ENCODE results near the gene GAP43. TPM values are rescaled to one million over a fixed set of nuclear protein-coding genes. Genes with fewer than 3 reads are reported as not detected.

Gene GAP43
- total RNA-seq, 2 donors from 2014 or later = not detected

- H3K27ac Mint-ChIP-seq = no peak overlapping the region
- no peak for ATAC-seq (replicated peaks)
- H3K9me3 Mint-ChIP-seq = no peaks in the 10 kb centered on the region
- H3K36me3 Mint-ChIP-seq (ENCODE audit: low read depth) = no peaks in the 10 kb centered on the region
- no peaks in the 10 kb centered on the region for H3K4me1 Mint-ChIP-seq
- no peaks in the 10 kb centered on the region for H3K27me3 Mint-ChIP-seq
- no peak overlapping the region for H3K4me3 Mint-ChIP-seq
Observed at GRCh38 chr3:115666081-115666480, 42.8 kb downstream of the GAP43 start.

DNA sequence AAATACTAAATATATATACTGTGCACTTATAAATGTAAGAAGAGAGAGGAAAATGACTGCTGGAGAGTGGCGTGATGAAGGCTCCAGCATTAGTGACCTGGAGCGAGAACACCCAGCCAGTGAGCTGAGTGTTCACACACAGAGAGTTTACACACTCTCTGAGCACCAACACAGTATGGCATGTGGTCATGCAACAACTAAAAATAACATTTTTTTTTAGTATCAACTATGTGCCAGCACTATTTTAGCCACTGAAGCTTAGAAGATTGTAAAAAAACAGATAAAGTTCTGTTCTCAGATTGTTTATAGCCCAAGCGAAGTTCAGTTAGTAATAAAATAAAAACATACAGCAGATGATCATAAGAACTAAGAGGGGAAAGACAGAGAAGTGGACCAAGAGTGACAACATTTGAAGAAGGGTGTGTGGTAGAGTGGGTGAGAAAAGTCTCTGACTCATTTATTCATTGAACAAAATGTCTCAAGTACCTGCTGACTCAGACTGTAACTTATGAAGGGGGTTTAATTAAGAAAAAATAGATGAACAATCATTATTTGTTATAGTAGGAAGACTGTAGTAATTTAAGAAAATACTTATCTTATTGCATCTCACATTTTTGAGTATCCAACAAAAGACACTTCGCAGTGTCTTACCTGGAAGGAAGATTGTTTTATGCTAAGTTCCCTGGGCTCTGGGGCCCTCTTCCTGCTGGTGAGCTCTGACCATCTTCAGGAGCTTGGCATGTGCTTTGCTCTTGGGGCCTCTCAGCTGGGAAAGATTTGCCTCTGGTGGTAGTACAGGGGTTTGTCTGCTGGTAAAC is 43.8 kb downstream of the GAP43 start:
- H3K27me3 Mint-ChIP-seq = no peaks in the 10 kb centered on the region
- H3K27ac Mint-ChIP-seq = no peak overlapping the region
- ATAC-seq (replicated peaks) = peak; percentile 90

DNA sequence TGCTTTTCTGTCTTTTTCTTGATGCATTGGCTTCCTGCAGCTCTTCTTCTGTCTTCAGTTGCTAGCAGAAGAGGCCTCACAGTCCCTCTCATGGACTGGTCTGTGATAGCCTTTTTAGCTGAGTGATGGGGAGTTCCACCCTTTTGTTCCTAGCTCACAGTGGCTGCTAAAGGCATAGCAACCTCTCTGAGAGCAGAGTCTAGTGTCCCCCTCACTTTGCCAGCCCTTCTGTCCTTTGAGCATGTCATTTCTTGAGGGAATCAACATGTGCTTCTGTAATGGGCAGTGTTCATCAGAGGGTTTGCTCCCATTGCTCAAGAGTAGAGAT is 44.4 kb downstream of the GAP43 start:
- ATAC-seq (replicated peaks) = peak; percentile 8
- peaks cover 2% of the 10 kb centered on the region for H3K27me3 Mint-ChIP-seq
- no peak overlapping the region for H3K4me3 Mint-ChIP-seq
- no peaks in the 10 kb centered on the region for H3K36me3 Mint-ChIP-seq (ENCODE audit: low read depth)
- no peak overlapping the region for H3K27ac Mint-ChIP-seq
- H3K4me1 Mint-ChIP-seq = no peaks in the 10 kb centered on the region
- H3K9me3 Mint-ChIP-seq = no peaks in the 10 kb centered on the region

More for the DNA sequence above, 43.8 kb downstream of the GAP43 start:
- H3K36me3 Mint-ChIP-seq (ENCODE audit: low read depth) = no peaks in the 10 kb centered on the region
- no peaks in the 10 kb centered on the region for H3K9me3 Mint-ChIP-seq
- H3K4me1 Mint-ChIP-seq = no peaks in the 10 kb centered on the region
- no peak overlapping the region for H3K4me3 Mint-ChIP-seq

- Mint-ChIP-seq H3K4me3 (no peak overlapping the region), H3K9me3 (no peaks in the 10 kb centered on the region)
- no peak for ATAC-seq (replicated peaks)
Observed at GRCh38 chr3:115670911-115671310, 47.6 kb downstream of the GAP43 start.

DNA sequence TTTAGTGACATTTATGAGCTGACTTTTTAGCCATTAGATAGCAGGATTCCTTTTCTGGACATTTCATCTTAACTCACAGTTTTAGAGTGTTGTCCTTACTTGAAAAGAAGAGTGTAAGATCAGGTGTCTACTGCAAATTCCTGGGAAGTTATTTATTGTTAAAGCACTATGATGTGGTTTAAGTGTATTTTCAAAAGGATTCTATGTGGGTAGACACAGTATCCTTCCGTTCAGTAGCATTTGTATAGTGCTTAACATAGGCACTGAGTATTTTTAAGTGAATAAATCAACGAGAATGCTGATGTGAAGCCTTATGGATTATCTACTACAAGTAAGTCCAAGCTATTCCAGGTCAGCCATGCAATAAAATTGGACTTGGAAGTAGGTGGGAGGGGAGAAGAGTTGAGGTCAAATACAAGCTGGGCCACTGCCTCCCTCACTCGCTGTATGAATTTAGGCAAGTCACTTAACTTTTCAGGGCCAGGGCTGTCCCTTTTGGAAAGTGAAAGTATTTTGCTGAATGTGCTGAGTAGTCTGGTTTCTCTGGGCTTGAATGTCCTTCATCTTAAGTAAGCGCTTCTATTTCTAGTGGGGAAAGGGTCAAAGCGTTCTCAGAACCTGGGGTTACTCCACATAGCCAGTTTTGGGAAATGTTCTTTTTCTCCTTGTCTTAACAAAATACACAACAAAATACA is 48.6 kb downstream of the GAP43 start:
- Mint-ChIP-seq H3K27ac (no peak overlapping the region), H3K36me3 (ENCODE audit: low read depth) (no peaks in the 10 kb centered on the region), H3K4me3 (no peak overlapping the region), H3K27me3 (peaks cover 6% of the 10 kb centered on the region), H3K9me3 (no peaks in the 10 kb centered on the region), H3K4me1 (no peaks in the 10 kb centered on the region)
- ATAC-seq (replicated peaks) = no peak

More at GRCh38 chr3:115670911-115671310, 47.6 kb downstream of the GAP43 start:
- Mint-ChIP-seq H3K36me3 (ENCODE audit: low read depth) (no peaks in the 10 kb centered on the region), H3K4me1 (no peaks in the 10 kb centered on the region), H3K27ac (no peak overlapping the region), H3K27me3 (peaks cover 6% of the 10 kb centered on the region)

DNA sequence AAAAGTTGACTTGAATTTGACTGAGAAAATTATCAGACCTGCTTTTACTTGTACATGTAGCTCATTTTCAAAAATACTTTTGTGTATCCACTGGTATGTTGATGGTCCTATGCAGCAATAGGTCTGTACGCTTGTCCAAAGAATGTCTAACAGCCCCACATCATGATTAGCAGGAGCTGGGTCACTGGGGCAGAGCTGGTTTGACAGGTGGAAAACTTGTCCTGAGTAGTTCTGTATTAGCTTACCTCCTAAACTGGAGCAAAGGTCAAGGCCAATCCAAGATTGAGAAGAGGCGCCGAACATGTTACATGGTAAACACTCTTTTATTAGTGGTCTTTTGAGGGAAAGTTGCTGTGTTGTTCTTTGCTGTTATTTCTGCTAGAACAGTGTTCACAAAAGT is 50.6 kb downstream of the GAP43 start:
- no peaks in the 10 kb centered on the region for H3K36me3 Mint-ChIP-seq (ENCODE audit: low read depth)

GRCh38 chr3:115676336-115676735 is 53.0 kb downstream of the GAP43 start:
- no peak for ATAC-seq (replicated peaks)
- H3K9me3 Mint-ChIP-seq = no peaks in the 10 kb centered on the region
- H3K27me3 Mint-ChIP-seq = peaks cover 17% of the 10 kb centered on the region
- H3K27ac Mint-ChIP-seq = no peak overlapping the region
- no peak overlapping the region for H3K4me3 Mint-ChIP-seq
- no peaks in the 10 kb centered on the region for H3K36me3 Mint-ChIP-seq (ENCODE audit: low read depth)
- H3K4me1 Mint-ChIP-seq = no peaks in the 10 kb centered on the region

More for the DNA sequence above, 50.6 kb downstream of the GAP43 start:
- Mint-ChIP-seq H3K27ac (no peak overlapping the region), H3K9me3 (no peaks in the 10 kb centered on the region), H3K4me3 (no peak overlapping the region), H3K4me1 (no peaks in the 10 kb centered on the region), H3K27me3 (peaks cover 9% of the 10 kb centered on the region)
- no peak for ATAC-seq (replicated peaks)

GRCh38 chr3:115680803-115681345 is 57.6 kb downstream of the GAP43 start:
- Mint-ChIP-seq H3K27me3 (peaks cover 23% of the 10 kb centered on the region), H3K4me3 (no peak overlapping the region), H3K9me3 (no peaks in the 10 kb centered on the region), H3K4me1 (no peaks in the 10 kb centered on the region), H3K36me3 (ENCODE audit: low read depth) (no peaks in the 10 kb centered on the region), H3K27ac (no peak overlapping the region)
- ATAC-seq (replicated peaks) = no peak

DNA sequence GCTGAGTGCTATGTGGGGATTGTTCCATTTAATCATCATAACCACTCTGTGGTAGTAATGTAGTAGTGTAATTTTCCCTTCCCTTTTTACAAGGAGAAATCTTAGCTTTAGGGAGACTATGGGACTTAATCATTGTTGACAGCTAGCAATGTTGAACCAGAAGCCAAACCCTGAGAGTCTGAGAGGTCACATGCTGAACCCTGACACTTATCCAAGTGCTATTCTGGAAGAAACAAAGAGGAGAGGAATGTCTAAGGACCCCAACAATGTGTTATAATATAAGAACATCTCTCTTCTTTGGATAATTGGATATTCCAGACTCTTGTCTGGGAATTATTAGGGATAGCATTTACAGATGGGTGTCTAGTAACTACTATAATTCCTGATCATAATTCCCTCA is 58.4 kb downstream of the GAP43 start:
- H3K27me3 Mint-ChIP-seq = peaks cover 23% of the 10 kb centered on the region
- no peaks in the 10 kb centered on the region for H3K36me3 Mint-ChIP-seq (ENCODE audit: low read depth)
- no peak overlapping the region for H3K4me3 Mint-ChIP-seq
- no peak for ATAC-seq (replicated peaks)
- H3K4me1 Mint-ChIP-seq = no peaks in the 10 kb centered on the region
- H3K27ac Mint-ChIP-seq = no peak overlapping the region
- H3K9me3 Mint-ChIP-seq = no peaks in the 10 kb centered on the region

GRCh38 chr3:115683305-115683704 is 60.0 kb downstream of the GAP43 start:
- Mint-ChIP-seq H3K27ac (no peak overlapping the region), H3K4me3 (no peak overlapping the region), H3K4me1 (no peaks in the 10 kb centered on the region), H3K27me3 (peaks cover 23% of the 10 kb centered on the region), H3K36me3 (ENCODE audit: low read depth) (no peaks in the 10 kb centered on the region), H3K9me3 (no peaks in the 10 kb centered on the region)
- peak; percentile 46 for ATAC-seq (replicated peaks)

GRCh38 chr3:115683773-115684172 is 60.5 kb downstream of the GAP43 start:
- peaks cover 25% of the 10 kb centered on the region for H3K27me3 Mint-ChIP-seq
- no peaks in the 10 kb centered on the region for H3K4me1 Mint-ChIP-seq
- no peak overlapping the region for H3K4me3 Mint-ChIP-seq
- no peak overlapping the region for H3K27ac Mint-ChIP-seq
- ATAC-seq (replicated peaks) = no peak
- H3K9me3 Mint-ChIP-seq = no peaks in the 10 kb centered on the region
- H3K36me3 Mint-ChIP-seq (ENCODE audit: low read depth) = no peaks in the 10 kb centered on the region

- Mint-ChIP-seq H3K4me3 (no peak overlapping the region), H3K27ac (no peak overlapping the region), H3K36me3 (ENCODE audit: low read depth) (no peaks in the 10 kb centered on the region), H3K4me1 (no peaks in the 10 kb centered on the region), H3K27me3 (peaks cover 24% of the 10 kb centered on the region), H3K9me3 (no peaks in the 10 kb centered on the region)
- ATAC-seq (replicated peaks) = peak; percentile 88
Observed at GRCh38 chr3:115685097-115685496, 61.8 kb downstream of the GAP43 start.

DNA sequence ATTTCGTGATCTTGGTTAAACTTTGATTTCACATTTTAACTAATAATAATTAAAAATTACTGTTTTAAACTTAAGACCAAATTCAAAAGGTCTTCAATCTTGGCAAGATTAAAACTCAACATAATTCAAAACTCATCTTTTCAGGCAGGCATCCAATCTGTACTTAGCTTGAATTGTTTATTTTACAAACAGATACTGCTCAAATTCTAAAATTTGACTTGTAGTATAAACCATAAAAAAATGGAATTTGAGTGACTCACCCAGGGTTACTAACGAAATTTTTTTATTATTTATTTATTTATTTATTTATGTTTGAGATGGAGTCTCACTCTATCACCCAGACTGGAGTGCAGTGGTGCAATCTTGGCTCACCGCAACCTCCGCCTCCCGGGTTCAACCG is 64.4 kb downstream of the GAP43 start:
- no peak for ATAC-seq (replicated peaks)
- Mint-ChIP-seq H3K4me1 (no peaks in the 10 kb centered on the region), H3K4me3 (no peak overlapping the region), H3K36me3 (ENCODE audit: low read depth) (no peaks in the 10 kb centered on the region), H3K27ac (no peak overlapping the region), H3K27me3 (peaks cover 14% of the 10 kb centered on the region), H3K9me3 (no peaks in the 10 kb centered on the region)

DNA sequence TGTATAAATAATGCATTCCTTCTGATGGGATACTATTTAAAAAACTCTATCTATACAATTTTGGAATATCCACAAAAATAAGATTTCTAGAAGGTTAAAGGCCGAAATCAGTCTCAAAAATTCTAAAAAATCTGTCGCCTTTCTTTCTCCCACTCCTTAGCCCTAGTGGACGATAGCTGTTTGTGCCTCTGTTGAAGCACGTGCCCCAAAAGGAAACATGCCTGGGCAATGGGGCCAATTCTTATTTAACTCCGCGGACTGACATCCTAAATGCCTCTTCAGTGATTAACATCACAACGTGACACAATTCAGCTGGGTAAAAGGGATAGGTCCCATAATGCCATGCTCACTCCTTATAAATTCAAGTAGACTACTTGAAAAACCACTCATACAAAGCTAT is 65.1 kb downstream of the GAP43 start:
- ATAC-seq (replicated peaks) = no peak
- Mint-ChIP-seq H3K27me3 (peaks cover 11% of the 10 kb centered on the region), H3K36me3 (ENCODE audit: low read depth) (no peaks in the 10 kb centered on the region), H3K4me1 (no peaks in the 10 kb centered on the region), H3K9me3 (no peaks in the 10 kb centered on the region), H3K4me3 (no peak overlapping the region), H3K27ac (no peak overlapping the region)

DNA sequence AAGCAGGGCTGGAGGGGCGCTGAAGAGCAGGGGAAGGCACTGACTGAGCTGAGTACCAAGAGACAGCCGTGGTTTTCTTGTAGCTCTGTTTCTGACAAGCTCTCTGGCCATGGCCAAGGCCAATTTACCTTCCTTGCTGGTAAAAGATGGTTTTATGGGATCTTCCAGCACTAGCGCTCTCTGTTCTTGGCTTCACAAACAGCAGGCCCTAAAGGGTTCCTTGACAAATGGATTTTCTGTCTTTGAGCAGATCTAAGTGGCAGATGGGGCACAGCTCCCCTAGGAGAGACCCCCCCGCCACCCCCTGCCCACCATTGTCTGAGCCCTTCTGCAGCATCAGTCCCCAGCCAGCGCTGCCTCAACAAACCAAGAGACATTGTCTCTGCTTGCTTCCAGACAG is 66.6 kb downstream of the GAP43 start:
- Mint-ChIP-seq H3K27ac (no peak overlapping the region), H3K4me1 (no peaks in the 10 kb centered on the region), H3K4me3 (no peak overlapping the region), H3K27me3 (peaks cover 11% of the 10 kb centered on the region), H3K9me3 (no peaks in the 10 kb centered on the region), H3K36me3 (ENCODE audit: low read depth) (no peaks in the 10 kb centered on the region)
- no peak for ATAC-seq (replicated peaks)
